ENCODE results near the gene ORMDL2. TPM values are rescaled to one million over a fixed set of nuclear protein-coding genes. Genes with fewer than 3 reads are reported as not detected.

Gene ORMDL2, protein sequence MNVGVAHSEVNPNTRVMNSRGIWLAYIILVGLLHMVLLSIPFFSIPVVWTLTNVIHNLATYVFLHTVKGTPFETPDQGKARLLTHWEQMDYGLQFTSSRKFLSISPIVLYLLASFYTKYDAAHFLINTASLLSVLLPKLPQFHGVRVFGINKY
- total RNA-seq = 10 to 100 TPM; 23.6 to 34.6 TPM
- 10 to 100 TPM; 32.5 to 37.4 TPM for polyA plus RNA-seq
- long read RNA-seq, donor 1, transcript ORMDL2-201 (4 exons, 2,141 nt) = major isoform, 14 of 15 reads
- long read RNA-seq, donor 1, partial matches to known transcripts = 0 of 15 reads
- long read RNA-seq, donor 1, other reads (novel, unspliced or antisense) = 0 of 15 reads
- long read RNA-seq, donor 2, transcript ORMDL2-201 (4 exons, 2,141 nt) = major isoform, 9 of 10 reads
- long read RNA-seq, donor 2, partial matches to known transcripts = 1 of 10 reads
- long read RNA-seq, donor 2, other reads (novel, unspliced or antisense) = 0 of 10 reads

DNA sequence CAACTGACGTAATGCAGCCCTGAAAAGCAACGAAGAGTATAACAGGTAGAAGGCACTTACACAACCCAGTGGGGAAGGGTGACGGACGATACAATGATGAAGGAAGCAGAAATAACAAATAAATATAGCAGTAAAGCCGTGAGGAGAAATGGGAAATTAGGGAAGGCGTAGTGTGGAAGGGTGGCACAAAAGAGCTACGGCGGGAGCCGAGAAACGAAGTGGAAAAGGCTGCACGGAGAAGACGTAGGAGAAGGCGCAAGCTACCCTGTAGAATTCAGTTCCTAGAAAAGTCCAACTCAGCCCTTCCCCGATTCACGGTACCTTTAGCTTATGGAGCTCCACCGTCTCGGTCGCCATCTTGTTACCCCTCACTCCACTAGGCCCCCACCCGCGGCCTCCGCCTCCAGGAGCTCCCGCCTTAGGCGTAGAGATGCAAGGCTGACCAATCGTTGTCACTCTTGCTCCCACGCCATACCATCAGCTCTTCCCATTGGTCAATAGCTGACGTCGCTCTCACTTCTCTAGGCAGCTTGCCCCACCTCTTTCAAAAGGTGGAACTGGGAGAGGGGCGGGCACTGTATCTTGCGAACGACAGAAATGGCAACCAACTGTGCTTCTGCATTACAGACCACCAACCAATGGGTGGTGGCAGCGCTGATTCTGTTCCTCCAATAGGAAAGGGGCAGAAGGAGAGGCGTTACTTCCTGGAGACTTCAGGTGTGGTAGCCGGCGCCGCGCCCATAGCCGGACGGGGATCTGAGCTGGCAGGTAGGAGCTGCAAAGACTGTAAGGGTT is at the start of gene ORMDL2, which contains the start of gene SARNP:
ORMDL2 (plus strand) TSS at position 697 of the 795 bp plus-strand sequence. CDS start 959 bp downstream, outside the sequence.
SARNP (minus strand) TSS at position 380 of the 795 bp plus-strand sequence; CDS start at position 357, 23 bp downstream.
- H3K36me3 ChIP-seq (ENCODE audit: control insufficient read depth in 1 of 2, insufficient read depth in 2 of 2, low read length in 1 of 2) = peaks cover 4 to 11% of the 10 kb centered on the region in 2 donors
- no peaks in the 10 kb centered on the region for H3K4me1 ChIP-seq (ENCODE audit: control insufficient read depth in 1 of 2, insufficient read depth in 2 of 2, low read length in 2 of 2)

DNA sequence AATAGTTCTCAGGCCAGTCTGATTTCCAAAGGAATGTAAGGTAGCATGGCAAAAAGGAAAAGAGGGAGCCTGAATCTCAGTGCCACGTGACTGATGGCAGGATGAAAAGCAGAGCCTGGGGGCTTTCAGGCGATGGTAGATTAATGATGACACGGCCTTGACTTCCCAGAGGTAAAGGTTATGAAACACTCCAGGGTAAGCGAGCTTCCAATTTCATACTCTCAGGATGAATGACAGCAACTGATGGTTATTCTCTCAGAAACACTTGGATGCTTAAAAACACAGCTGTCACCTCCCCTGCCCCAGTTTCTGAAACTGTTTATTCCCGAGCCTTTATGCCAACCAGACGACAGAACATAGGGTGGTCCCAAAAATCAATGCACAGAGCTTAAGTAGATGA is 46.1 kb upstream of the ORMDL2 start:
- no peak overlapping the region for H3K27ac ChIP-seq (ENCODE audit: low read depth in 1 of 2, low read length in 2 of 2)
- no peaks in the 10 kb centered on the region for H3K9me3 ChIP-seq (ENCODE audit: control insufficient read depth, low read length)
- intact Hi-C loops (cut with DNase I) = no loop called here
- 64 to 71% methylated on average over 6 of the region's 6 CpGs for WGBS, 2 donors
- peaks cover 0 to 3% of the 10 kb centered on the region in 2 donors for H3K36me3 ChIP-seq (ENCODE audit: control insufficient read depth in 1 of 2, insufficient read depth in 2 of 2, low read length in 1 of 2)
- ATAC-seq (ENCODE audit: low FRiP score) = no peak
- no peak overlapping the region for H3K4me3 ChIP-seq (ENCODE audit: low read length in 2 of 2)
- no peak for DNase-seq
- no peaks in the 10 kb centered on the region for H3K27me3 ChIP-seq (ENCODE audit: control insufficient read depth in 1 of 2, insufficient read depth in 2 of 2, low read length in 1 of 2)
- H3K4me1 ChIP-seq (ENCODE audit: control insufficient read depth in 1 of 2, insufficient read depth in 2 of 2, low read length in 2 of 2) = no peaks in the 10 kb centered on the region

More for the DNA sequence above, at the start of gene ORMDL2, which contains the start of gene SARNP:
- peak within 1 kb of the TSS; percentile 83 to 92 for H3K4me3 ChIP-seq (ENCODE audit: low read length in 2 of 2)
- ATAC-seq (ENCODE audit: low FRiP score) (peak; percentile 99), DNase-seq (peak; percentile 96 to 98)
- H3K9me3 ChIP-seq (ENCODE audit: control insufficient read depth, low read length) = no peaks in the 10 kb centered on the region
- no peaks in the 10 kb centered on the region for H3K27me3 ChIP-seq (ENCODE audit: control insufficient read depth in 1 of 2, insufficient read depth in 2 of 2, low read length in 1 of 2)
- peak within 1 kb of the TSS; percentile 11 to 62 for H3K27ac ChIP-seq (ENCODE audit: low read depth in 1 of 2, low read length in 2 of 2)
- intact Hi-C loops (cut with DNase I) = no loop called here
- WGBS, 2 donors = 0% methylated on average over 37 to 38 of the region's 38 CpGs

DNA sequence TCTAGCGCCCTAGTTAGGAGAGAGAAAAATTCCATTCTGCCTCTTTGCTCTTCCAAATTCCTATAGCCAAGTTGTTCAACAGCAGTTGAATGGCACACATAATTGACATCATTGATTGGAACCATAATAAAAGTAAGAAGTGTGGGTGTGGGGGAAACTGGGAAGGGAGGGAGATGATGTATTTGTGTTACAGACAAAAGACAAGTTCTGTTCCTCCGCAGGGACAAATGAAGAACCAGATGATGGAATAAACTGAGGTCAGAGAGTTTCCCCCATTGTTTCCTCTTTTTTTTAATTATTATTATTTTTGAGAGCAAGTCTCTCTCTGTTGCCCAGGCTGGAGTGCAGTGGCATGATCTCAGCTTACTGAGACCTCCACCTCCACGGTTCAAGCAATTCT is 40.0 kb upstream of the ORMDL2 start:
- no peaks in the 10 kb centered on the region for H3K4me1 ChIP-seq (ENCODE audit: control insufficient read depth in 1 of 2, insufficient read depth in 2 of 2, low read length in 2 of 2)
- intact Hi-C loops (cut with DNase I) = no loop called here
- WGBS, 2 donors = 90 to 94% methylated on average over 3 of the region's 3 CpGs
- no peak overlapping the region for H3K27ac ChIP-seq (ENCODE audit: low read depth in 1 of 2, low read length in 2 of 2)
- peaks cover 0 to 5% of the 10 kb centered on the region in 2 donors for H3K36me3 ChIP-seq (ENCODE audit: control insufficient read depth in 1 of 2, insufficient read depth in 2 of 2, low read length in 1 of 2)
- H3K9me3 ChIP-seq (ENCODE audit: control insufficient read depth, low read length) = no peaks in the 10 kb centered on the region
- H3K4me3 ChIP-seq (ENCODE audit: low read length in 2 of 2) = no peak overlapping the region
- no peaks in the 10 kb centered on the region for H3K27me3 ChIP-seq (ENCODE audit: control insufficient read depth in 1 of 2, insufficient read depth in 2 of 2, low read length in 1 of 2)
- no peak for ATAC-seq (ENCODE audit: low FRiP score)
- DNase-seq = no peak

DNA sequence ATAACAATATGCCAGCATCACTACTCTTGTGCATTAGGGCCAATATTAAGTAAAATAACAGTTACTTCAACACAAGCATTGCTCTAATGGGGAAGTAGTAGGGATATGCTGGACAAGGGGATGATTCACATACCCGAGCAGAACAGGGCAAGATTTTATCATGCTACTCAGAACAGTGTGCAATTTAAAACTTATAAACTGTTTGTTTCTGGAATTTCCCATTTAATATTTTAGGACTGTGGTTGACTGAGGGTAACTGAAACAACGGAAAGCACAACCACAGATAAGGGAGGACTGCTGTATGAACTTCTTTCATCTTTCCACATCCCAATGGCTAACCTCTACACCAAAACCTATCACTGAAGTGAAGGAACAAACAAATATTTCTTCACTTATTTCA is 37.2 kb upstream of the ORMDL2 start:
- intact Hi-C loops (cut with DNase I) = loop anchor here in 1 of 2 donors (5.0 kb wide), 1 partner anchor 33 kb away; no protein-coding TSS in a partner anchor
- Histone ChIP-seq H3K9me3 (ENCODE audit: control insufficient read depth, low read length) (no peaks in the 10 kb centered on the region), H3K36me3 (ENCODE audit: control insufficient read depth in 1 of 2, insufficient read depth in 2 of 2, low read length in 1 of 2) (peaks cover 0 to 5% of the 10 kb centered on the region in 2 donors), H3K4me1 (ENCODE audit: control insufficient read depth in 1 of 2, insufficient read depth in 2 of 2, low read length in 2 of 2) (no peaks in the 10 kb centered on the region), H3K4me3 (ENCODE audit: low read length in 2 of 2) (no peak overlapping the region), H3K27me3 (ENCODE audit: control insufficient read depth in 1 of 2, insufficient read depth in 2 of 2, low read length in 1 of 2) (no peaks in the 10 kb centered on the region), H3K27ac (ENCODE audit: low read depth in 1 of 2, low read length in 2 of 2) (no peak overlapping the region)
- DNase-seq (no peak), ATAC-seq (ENCODE audit: low FRiP score) (no peak)
- WGBS, 2 donors = 47 to 68% methylated on average over 2 of the region's 2 CpGs

DNA sequence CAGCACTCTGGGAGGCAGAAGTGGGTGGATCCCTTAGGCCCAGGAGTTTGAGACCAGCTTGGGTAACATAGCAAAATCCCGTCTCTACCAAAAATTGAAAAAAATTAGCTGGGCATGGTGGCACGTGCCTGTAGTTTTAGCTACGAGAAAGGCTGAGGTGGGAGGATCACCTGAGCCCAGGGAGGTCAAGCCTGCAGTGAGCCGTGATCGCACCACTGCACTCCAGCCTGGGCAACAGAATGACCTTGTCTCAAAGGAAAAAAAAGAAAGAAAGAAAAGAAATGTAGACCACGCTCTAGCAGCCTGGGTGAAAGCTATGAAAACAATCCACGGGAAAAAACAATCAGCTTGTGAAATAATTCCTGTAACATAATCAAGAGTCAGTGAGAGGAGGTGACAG is 29.3 kb upstream of the ORMDL2 start:
- WGBS, 2 donors = 82% methylated on average over 7 of the region's 7 CpGs
- Histone ChIP-seq H3K36me3 (ENCODE audit: control insufficient read depth in 1 of 2, insufficient read depth in 2 of 2, low read length in 1 of 2) (peaks cover 8 to 12% of the 10 kb centered on the region in 2 donors), H3K4me1 (ENCODE audit: control insufficient read depth in 1 of 2, insufficient read depth in 2 of 2, low read length in 2 of 2) (no peaks in the 10 kb centered on the region), H3K27me3 (ENCODE audit: control insufficient read depth in 1 of 2, insufficient read depth in 2 of 2, low read length in 1 of 2) (no peaks in the 10 kb centered on the region), H3K27ac (ENCODE audit: low read depth in 1 of 2, low read length in 2 of 2) (no peak overlapping the region), H3K4me3 (ENCODE audit: low read length in 2 of 2) (no peak overlapping the region), H3K9me3 (ENCODE audit: control insufficient read depth, low read length) (no peaks in the 10 kb centered on the region)
- DNase-seq (no peak), ATAC-seq (ENCODE audit: low FRiP score) (no peak)
- intact Hi-C loops (cut with DNase I) = no loop called here

DNA sequence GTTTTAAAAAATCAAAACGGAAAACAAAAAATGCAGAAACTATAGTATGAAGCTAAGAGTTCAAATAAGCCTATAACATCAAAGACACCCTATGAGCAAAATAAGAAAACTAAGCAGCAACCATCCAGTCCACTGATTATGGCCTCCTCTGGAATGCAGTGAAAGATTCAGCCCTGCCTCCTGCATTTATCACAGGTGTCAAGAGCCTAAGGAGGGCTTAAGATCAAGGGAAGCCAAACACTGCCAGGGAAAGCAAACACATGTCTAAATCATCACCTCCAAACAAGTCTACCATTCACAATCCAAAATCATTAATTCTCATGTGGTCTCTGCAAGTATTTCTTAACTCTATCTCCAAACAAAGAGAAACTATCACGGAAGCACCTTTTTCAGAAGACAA is 28.7 kb upstream of the ORMDL2 start:
- no peak overlapping the region for H3K4me3 ChIP-seq (ENCODE audit: low read length in 2 of 2)

DNA sequence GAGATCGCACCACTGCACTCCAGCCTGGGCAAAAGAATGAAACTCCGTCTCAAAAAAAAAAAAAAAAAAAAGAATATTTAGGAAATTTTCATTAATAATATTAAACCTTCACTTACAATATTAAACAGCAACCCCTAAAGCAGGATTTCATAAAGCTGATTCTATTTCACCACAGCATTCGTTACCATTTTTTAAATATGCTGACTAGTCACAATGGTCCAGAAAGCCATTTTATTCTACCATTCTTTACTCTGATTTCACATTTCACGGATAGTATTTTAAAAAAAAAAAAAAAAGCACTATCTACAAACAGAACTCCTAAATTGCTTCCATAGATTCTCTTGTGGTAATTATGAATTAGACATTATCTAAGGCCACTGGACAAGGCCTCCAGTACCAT is 27.9 kb upstream of the ORMDL2 start:
- 86 to 92% methylated on average over 4 of the region's 4 CpGs for WGBS, 2 donors

More for the DNA sequence above, 28.7 kb upstream of the ORMDL2 start:
- Histone ChIP-seq H3K27me3 (ENCODE audit: control insufficient read depth in 1 of 2, insufficient read depth in 2 of 2, low read length in 1 of 2) (no peaks in the 10 kb centered on the region), H3K4me1 (ENCODE audit: control insufficient read depth in 1 of 2, insufficient read depth in 2 of 2, low read length in 2 of 2) (no peaks in the 10 kb centered on the region), H3K36me3 (ENCODE audit: control insufficient read depth in 1 of 2, insufficient read depth in 2 of 2, low read length in 1 of 2) (peaks cover 8 to 12% of the 10 kb centered on the region in 2 donors), H3K9me3 (ENCODE audit: control insufficient read depth, low read length) (no peaks in the 10 kb centered on the region), H3K27ac (ENCODE audit: low read depth in 1 of 2, low read length in 2 of 2) (no peak overlapping the region)
- WGBS, 2 donors = 75 to 83% methylated on average over 2 of the region's 2 CpGs
- DNase-seq (no peak), ATAC-seq (ENCODE audit: low FRiP score) (no peak)
- intact Hi-C loops (cut with DNase I) = no loop called here

DNA sequence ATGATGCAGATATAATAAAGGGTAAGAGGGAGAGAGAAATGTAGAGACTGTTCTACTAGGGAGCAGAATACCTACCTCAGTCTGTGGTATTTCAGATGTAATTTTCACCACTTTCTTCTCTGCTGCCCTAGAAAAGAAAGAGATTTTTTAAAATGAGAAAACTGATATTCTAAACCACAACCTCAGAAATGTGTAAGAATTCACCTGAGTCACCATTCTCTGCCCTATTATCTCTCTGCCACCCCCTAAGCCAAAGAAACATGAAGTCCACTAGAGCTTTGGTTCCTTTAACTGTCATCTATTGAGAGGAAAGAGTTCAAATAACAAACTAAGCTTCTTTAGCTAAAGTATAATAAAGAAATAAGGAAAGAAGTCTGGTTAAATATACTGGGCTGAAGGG is 21.9 kb upstream of the ORMDL2 start:
- ATAC-seq (ENCODE audit: low FRiP score) = no peak
- no peaks in the 10 kb centered on the region for H3K27me3 ChIP-seq (ENCODE audit: control insufficient read depth in 1 of 2, insufficient read depth in 2 of 2, low read length in 1 of 2)
- no peak overlapping the region for H3K27ac ChIP-seq (ENCODE audit: low read depth in 1 of 2, low read length in 2 of 2)
- intact Hi-C loops (cut with DNase I) = loop anchor here (5.0 kb wide), 1 partner anchor 59 kb away; no protein-coding TSS in a partner anchor
- no peak overlapping the region for H3K4me3 ChIP-seq (ENCODE audit: low read length in 2 of 2)
- H3K4me1 ChIP-seq (ENCODE audit: control insufficient read depth in 1 of 2, insufficient read depth in 2 of 2, low read length in 2 of 2) = no peaks in the 10 kb centered on the region
- H3K36me3 ChIP-seq (ENCODE audit: control insufficient read depth in 1 of 2, insufficient read depth in 2 of 2, low read length in 1 of 2) = peaks cover 0 to 6% of the 10 kb centered on the region in 2 donors
- H3K9me3 ChIP-seq (ENCODE audit: control insufficient read depth, low read length) = no peaks in the 10 kb centered on the region
- DNase-seq = no peak

More for the DNA sequence above, 27.9 kb upstream of the ORMDL2 start:
- Histone ChIP-seq H3K9me3 (ENCODE audit: control insufficient read depth, low read length) (no peaks in the 10 kb centered on the region), H3K4me3 (ENCODE audit: low read length in 2 of 2) (no peak overlapping the region), H3K36me3 (ENCODE audit: control insufficient read depth in 1 of 2, insufficient read depth in 2 of 2, low read length in 1 of 2) (peaks cover 8 to 12% of the 10 kb centered on the region in 2 donors), H3K27ac (ENCODE audit: low read depth in 1 of 2, low read length in 2 of 2) (no peak overlapping the region), H3K4me1 (ENCODE audit: control insufficient read depth in 1 of 2, insufficient read depth in 2 of 2, low read length in 2 of 2) (no peaks in the 10 kb centered on the region), H3K27me3 (ENCODE audit: control insufficient read depth in 1 of 2, insufficient read depth in 2 of 2, low read length in 1 of 2) (no peaks in the 10 kb centered on the region)
- ATAC-seq (ENCODE audit: low FRiP score) (no peak), DNase-seq (no peak)
- intact Hi-C loops (cut with DNase I) = no loop called here

Data from aorta (tissue), 5 donors.